HG03469 (cell line): Measurements from ENCODE around the gene IL10RB.
A peak's percentile ranks its signal among the peaks of the same experiment; 100 is the strongest.
"Not testable (repeated sequence)": the region's sequence is repeated elsewhere in the genome, so short reads cannot be mapped to it uniquely, and the experiment has no call there.

Experiments
- ATAC-seq: cut with Tn5 transposase; IDR thresholded peaks from one replicate; pipeline ENCODE4 v1.9.1; 2021; ENCODE audit warnings: mild to moderate bottlenecking, moderate library complexity, moderate number of reproducible peaks; ENCODE audit not compliant: unreplicated experiment

IL10RB gene

DNA sequence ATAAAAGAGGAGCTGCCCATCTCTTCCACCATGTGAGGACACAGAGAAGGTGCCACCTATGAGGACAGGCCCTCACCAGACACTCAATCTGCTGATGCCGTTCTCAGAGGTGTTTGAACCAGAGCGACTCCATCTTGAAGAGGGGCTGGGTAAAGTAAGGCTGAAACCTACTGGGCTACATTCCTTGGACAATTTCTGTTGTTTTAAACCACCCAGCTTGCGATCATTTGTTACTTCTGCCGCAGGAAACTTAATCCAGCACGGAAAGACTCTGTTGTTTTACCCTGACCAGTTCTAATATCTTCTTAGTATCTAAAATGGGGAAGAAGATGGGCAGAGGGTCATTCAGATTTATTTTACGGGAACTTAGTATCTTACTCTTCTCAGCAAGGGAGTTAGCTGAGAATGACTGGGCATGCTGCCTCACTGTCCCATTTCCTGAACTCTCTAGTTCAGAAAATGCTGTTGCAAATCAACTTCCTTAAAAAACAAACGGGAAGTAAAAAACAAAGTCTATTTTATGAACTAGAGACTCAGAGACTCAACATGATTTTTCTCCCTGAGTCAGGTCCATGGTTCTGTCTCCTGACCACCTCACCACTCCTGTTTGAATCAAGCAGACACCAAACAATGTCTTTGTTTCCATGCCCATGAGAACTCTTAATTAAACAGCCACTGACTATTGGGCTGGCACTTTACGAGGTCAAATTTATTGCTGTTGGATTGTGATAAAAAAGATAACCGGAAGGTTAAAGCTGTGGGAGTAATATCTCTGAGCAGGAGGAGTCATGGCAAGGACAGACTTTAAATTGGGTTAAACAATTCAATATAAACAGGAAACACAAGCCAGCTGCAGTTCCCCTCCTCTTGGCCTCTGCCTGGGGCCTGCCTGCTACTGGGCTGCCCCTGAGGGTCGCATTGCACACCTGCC is 34.8 kb downstream of the IL10RB start:
- ATAC-seq: no peak

DNA sequence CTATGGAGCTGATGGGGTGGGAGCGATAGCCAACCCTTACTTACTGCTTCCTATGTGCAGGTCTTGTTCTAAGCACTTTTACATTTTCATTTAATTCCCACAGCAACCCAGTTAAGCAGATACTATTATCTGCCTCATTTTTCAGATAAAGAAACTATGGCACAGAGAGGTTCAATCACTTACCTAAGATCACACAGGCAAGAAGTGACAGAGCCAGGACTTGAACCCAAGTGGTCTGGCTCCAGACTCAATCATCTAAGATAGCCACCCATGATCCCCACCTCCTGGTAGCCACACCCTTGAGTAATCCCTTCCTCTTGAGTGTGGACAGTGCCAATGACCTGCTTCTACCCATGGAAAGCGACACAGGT is 35.5 kb downstream of the IL10RB start:
- ATAC-seq: no peak

DNA sequence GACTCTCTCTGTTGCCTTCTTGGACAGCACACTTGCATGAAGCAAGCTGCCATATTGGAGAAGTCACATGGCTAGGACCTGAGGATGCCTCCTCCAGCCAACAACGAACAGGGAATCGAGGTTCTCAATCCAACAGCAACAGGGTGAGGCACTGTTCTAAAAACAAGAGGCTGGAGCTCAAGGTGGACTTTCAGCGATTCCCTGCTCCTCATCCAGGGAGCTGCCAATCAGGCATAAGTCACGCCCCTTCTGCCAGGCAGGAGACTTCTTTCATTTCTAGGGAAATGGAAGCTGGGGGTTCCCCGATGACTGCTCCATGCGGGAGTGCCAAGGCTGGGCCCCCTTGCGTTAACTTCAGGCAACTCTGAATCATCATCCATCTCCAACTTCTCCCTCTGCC is 35.9 kb downstream of the IL10RB start:
- ATAC-seq: no peak

DNA sequence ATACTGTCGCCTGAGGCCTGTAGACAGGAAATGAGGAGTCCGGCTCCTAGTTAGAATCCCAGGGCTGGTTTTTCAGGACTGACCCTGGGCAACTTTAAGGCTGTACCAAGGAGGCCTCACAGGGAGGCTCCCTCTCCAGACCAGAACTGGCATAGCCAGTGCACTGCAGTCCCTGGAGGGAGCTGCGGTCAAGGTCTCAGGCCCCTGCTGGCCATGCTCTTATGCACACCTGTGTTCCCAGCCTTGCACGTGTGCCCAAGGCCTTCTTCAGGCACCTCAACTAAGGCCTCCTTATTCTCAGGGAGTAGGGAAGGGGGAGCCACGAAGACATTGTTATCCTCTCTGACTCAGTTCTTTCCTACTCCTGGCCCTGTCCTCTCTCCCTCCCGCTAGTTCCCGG is 36.6 kb downstream of the IL10RB start:
- ATAC-seq: no peak

DNA sequence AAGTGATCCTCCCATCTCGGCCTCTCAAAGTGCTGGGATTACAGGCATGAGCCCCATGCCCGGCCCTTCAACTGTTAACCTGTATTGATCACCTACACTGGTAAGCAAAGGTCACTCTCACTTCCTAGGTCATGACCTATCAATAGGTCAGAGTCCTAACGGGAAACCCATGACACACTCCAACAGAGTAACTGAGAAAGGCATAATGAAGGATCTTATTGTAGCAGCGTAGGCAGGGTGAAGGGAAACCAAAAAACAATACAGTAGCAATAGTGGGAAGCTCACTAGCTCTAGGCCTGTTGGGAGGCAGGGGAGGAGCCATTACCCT is 39.1 kb downstream of the IL10RB start:
- ATAC-seq: no peak

DNA sequence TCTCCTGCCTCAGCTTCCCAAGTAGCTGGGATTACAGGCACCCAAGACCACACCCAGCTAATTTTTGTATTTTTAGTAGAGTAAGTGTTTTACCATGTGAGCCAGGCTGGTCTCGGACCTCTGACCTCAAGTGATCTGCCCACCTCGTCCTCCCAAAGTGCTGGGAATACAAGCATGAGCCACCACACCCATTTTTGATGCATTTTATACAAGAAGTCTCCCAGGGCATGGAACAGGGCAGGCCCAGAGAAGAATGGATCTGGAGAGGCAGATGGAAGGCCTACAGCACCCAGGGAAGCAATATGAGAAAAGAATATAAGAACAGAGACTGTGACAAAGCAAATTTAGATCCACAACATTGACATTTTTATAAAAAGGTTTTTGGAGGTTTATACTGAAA is 39.8 kb downstream of the IL10RB start:
- no peak for ATAC-seq

DNA sequence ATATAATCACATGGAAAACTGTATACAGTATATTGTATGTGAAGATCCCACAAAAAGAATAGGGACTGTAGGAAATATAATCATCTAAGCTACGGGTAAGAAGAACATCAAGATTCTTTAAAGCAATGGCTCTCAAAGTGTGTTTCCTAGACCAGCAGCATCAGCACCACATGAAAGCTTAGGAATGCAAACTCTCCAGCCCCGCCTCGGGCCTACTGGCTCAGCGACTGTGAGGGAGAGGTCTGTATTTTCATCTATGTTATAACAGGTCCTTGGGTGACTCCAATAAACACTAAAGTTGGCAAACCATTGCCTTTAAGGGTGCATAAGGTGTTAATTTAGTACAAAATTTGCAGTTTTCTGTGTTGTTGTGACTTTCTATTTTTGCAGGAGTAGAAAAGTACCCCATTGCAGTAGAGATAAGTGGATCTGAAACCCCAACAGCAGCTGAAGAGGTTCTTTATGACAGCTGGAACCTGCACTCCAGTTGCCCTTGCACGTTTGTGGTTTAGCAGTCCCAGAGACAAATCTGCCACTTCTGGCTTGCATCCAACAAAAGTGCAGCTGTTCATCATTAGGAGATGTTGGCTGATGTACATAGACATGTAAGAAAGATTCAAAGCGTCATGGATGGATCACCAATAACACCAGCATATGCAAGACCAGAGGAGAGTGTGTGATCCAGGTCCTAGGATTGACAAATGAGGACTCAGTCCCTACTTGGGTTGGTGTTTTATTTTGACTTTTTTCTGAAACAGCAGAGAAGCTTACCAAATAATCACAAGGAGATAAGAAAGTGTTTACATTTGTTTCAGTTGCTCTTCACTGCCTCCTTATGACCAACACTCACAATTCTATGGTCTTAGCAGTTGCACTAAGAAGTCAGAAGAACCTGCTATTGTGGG is 42.7 kb downstream of the IL10RB start:
- ATAC-seq: peak; percentile 81

DNA sequence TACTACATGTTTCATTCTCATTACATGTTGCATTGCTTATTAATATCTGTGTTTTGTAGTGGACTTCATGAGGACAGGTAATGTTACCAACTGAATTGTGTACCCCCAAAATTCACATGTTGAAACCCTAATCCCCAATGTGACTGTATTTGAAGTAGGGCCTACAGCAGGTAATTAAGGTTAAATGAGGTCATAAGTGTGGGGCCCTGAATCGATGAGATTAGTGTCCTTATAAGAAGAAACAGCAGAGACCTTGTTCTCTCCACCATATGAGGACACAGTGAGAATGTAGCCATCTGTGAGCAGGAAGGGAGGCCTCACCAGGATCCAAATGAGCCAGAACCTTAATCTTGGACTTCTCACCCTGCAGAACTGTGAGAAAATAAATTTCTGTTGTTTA is 43.6 kb downstream of the IL10RB start:
- ATAC-seq: no peak

DNA sequence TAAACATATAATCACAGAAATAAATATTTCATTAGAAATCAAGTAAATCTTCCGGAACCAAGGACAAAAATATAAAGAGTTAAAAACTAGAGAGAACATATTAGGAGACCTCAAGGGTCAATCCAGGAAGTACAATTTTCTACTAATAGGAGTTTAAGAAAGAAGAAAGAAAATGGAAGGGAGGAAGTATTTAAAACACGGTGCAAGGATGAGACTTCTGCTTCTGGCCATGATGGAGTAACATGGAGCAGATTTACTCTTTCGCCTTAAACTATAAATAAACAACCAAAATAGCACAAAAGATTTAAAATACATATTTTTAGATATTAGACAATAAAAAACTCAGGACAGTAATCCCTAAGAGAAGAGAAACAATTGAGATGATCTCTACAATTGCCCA is 46.0 kb downstream of the IL10RB start:
- no peak for ATAC-seq

DNA sequence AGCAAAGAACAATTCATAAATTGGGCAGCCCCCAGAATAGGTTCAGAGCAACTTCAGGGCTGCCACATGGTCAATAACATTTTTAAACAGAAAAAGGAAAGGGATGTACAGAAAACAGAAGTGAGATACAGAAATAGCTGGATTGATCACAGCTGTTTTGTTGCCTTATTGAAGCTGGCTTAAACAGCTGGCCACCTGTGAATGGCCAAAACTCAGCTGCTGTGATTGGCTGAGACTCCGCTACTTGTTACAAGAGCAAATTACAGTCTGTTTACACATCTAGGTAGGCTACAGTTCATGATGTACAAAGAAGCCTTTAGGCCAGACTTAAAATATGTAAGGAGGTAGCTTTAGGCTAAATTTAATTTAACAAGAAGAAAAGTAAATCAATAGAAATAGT is 47.0 kb downstream of the IL10RB start:
- ATAC-seq: no peak

DNA sequence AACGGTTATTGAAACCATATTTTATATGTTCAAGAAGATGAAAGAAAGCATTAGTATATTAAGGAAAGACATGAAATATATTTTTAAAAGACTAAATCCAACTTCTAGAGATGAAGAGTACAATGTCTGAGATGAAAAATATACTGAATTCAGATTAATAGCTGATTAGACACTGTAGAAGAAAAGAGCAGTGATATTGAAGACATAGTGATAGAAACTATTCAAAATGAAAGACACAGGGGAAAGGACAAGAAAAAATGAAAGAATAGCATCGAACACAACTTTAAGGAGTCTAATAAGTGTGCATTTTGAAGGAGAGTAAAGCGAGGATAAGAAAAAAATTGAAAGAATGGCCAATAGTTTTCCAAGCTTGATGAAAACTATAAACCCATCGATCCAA is 47.4 kb downstream of the IL10RB start:
- no peak for ATAC-seq

DNA sequence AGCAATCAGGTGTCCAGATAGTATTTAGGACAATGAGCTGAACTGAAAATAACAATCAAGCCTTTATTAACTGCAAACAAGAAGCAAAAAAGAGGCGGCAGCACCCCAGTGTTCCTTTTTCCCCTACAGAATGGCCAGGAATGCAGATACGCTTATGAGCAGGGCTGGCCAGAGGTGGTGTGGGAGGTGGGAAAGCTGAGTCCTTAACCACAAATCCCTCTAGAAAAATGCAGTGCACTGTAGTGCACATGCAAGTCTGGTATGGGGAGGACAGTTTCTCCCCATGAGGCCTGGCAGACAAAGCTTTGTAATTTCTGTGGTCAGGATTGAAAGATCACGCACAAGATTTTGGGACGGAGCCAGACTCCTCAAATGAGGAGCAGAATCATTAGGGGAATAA is 47.9 kb downstream of the IL10RB start:
- ATAC-seq: no peak

DNA sequence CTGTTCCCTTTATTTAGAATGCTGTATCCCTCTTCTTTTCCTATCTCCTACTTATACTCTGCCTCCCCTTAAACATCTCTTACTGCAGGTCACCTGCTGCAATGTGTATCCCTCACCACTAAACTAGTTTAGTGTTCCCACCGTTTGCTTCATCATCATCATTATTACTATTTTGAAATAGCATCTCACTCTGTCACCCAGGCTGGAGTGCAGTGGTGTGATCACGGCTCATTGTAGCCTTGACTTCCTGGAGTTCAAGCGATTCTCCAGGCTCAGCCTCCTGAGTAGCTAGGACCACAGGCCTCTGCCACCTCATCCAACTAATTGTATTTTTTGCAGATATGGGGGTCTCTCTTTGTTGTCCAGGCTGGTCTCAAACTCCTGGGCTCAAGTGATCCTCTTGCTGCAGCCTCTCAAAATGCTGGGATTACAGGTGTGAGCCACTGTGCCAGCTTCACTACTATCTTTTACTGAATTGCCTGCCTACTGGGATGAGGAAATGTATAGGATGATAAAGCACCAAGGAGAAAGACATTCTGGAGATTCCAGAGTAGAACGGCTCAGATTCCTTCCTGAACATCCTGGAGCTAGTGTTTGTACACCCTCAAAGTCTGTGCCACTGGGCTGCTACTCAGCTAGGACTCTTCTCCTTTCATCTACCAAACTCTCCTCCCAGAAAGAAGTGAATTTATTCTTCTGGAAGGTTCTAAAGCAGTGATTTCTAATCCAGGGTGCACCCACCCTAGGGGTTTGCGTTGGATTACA is 50.0 kb downstream of the IL10RB start:
- no peak for ATAC-seq

DNA sequence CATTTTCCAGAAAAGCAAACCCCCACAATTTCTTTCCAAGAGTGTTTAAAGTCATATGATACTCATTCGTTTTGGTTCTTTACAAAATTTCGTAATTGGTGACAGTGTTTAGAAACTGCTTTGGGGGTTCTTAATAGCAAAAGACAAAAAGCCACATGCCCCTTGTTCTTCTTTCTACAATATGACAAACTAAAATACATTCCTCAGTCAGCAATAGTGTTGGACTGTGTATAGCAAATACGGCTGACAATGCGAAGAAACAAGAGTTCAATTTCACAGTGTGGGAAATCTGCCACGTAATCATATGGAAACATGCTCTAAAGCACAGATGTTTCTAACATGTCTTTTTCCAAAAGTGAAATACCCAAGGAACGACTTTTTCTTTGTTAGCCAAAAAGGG is 51.0 kb downstream of the IL10RB start:
- no peak for ATAC-seq

DNA sequence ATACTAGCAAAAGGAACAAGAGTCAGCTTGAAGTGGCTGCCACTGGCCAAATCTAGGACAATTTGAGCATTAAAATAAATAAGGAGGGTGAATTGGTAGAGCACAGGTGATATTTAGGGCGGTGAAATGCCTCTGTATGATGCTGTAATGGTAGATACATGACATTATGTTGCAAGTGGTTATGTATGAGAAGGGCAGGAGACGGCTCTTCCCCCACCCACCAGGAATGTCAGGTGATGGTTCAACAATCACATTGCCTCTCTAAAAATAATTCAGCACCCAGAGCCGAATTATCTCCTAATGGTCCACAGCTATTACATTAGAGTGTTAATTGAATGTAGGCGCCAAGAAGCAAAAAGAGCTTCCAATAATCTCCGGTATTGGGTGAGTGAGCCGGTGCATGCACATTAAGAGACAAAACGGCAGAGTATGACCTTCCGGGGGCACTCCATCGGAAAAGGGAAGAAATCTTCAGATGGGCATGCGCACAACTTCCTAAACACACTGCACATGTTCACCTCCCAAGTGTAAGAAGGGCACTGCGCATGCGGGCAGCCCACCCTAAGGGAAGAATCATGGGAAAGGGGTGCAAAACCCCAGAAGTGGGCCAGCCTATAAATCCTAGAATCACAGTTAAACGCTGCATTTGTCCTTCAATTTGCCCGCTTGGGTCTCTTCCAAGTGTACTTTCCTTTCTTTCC is 51.8 kb downstream of the IL10RB start:
- ATAC-seq: no peak

DNA sequence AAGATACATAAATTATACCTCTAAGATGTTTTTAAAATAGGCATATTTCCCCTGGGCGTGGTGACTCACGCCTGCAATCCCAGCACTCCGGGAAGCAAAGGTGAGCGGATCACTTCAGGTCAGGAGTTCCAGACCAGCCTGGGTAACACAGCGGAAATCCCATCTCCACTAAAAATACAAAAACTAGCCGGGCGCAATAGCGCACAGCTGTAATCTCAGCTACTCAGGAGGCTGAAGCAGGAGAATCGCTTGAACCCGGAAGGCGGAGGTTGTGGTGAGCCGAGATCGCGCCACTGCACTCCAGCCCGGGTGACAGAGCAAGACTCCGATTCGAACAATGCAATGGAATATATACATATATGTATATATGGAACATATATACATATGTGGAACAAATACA is 54.8 kb downstream of the IL10RB start:
- ATAC-seq: not testable (repeated sequence)

DNA sequence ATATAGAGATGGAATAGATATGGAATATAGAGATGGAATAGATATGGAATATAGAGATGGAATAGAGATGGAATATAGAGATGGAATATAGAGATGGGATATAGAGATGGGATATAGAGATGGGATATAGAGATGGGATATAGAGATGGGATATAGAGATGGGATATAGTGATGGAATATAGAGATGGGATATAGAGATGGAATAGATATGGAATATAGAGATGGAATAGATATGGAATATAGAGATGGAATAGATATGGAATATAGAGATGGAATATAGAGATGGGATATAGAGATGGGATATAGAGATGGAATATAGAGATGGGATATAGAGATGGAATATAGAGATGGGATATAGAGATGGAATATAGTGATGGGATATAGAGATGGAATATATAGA is 57.4 kb downstream of the IL10RB start:
- not testable (repeated sequence) for ATAC-seq

DNA sequence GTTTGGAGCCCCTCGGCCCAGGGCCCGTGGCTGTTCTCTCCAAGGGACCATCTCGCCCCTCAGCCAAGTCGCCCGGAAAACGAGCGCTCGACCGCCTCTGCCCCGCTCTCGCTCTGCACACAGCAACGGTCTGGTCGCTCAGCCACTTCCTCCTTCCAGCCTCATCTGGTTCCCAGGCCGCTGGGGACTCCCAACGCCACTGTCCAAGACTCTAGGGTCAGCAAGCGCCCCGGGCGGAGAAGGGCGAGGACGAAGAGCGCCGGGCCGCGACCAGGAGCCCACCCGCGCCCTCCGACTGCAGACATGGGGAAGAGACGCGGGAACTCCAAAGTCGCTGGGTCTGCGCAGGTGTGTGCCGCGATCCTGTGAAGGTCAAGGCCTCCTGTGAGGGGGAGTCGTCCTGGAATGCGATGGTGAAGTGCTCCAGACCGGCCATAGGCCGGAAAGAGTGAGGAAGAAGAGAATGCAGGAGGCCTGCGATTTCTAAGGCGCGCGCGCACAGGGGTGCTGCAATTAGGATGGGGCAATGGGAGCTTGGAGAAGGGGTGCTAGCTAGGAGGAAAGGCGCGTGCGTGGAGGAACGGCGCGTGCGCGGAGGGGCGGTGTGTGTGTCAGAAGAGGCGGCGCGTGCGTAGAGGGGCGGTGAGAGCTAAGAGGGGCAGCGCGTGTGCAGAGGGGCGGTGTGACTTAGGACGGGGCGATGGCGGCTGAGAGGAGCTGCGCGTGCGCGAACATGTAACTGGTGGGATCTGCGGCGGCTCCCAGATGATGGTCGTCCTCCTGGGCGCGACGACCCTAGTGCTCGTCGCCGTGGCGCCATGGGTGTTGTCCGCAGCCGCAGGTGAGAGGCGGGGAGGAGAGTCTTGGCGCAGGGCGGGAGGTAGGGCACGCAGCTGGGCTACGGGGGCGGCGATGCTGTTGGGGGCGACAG is 58.4 kb downstream of the IL10RB start, which contains the start of gene IFNAR1:
Gene IFNAR1 (plus strand): TSS at position 680 of the 931 bp plus-strand sequence. CDS start 86 bp downstream, at position 766.
- peak; percentile 63 for ATAC-seq
